Heart right ventricle (tissue), 16 donors: ENCODE measurements around the gene AP5S1. TPM values are rescaled to one million over a fixed set of nuclear protein-coding genes. Genes with fewer than 3 reads are reported as not detected.

Experiments
- ATAC-seq, 8 donors: fragments of 200-7000 bp; cut with Tn5 transposase; one replicate each; pipeline ENCODE4 v1.9.1; 2020; ENCODE audit warnings: mild to moderate bottlenecking in 8 of 8, moderate library complexity in 8 of 8, moderate number of reproducible peaks in 1 of 8
- DNase-seq, 2 donors: peaks; one replicate each; pipeline ENCODE4 v3.0.0-alpha.2; 2020
- H3K27ac ChIP-seq, 10 donors: fragments of 200-600 bp; sonication (generic) in 2 of 10; one replicate each; pipeline versions ENCODE4 v1.5.0 to v1.8.0; 2020 to 2022; ENCODE audit warnings: mild to moderate bottlenecking in 3 of 10
- H3K27me3 ChIP-seq, 7 donors: fragments of 200-600 bp; one replicate each; pipeline ENCODE4 v1.8.0; 2021 to 2022; ENCODE audit warnings: mild to moderate bottlenecking in 2 of 7
- H3K36me3 ChIP-seq, 9 donors: fragments of 200-600 bp; sonication (generic) in 1 of 9; one replicate each; pipeline versions ENCODE4 v1.5.0 to v1.8.0; 2020 to 2022; ENCODE audit warnings: mild to moderate bottlenecking in 2 of 9
- H3K4me1 ChIP-seq, 9 donors: fragments of 200-600 bp; sonication (generic) in 1 of 9; one replicate each; pipeline versions ENCODE4 v1.5.0 to v1.8.0; 2020 to 2022; ENCODE audit warnings: mild to moderate bottlenecking in 4 of 9
- H3K4me3 ChIP-seq, 10 donors: fragments of 200-600 bp; sonication (generic) in 2 of 10; one replicate each; pipeline versions ENCODE4 v1.5.0 to v1.8.0; 2020 to 2022; ENCODE audit warnings: mild to moderate bottlenecking in 7 of 10, moderate library complexity in 2 of 10
- H3K9me3 ChIP-seq, 11 donors: fragments of 200-600 bp in 10 of 11; sonication (generic) in 2 of 11; one replicate each; pipeline versions ENCODE4 v1.5.0 to v1.8.0; 2013 to 2022; ENCODE audit warnings: mild to moderate bottlenecking in 2 of 11, control low read depth in 1 of 11, moderate library complexity in 1 of 11
- CTCF ChIP-seq, 9 donors: fragments of 200-600 bp; sonication (generic) in 2 of 9; IDR thresholded peaks; one replicate each; pipeline versions ENCODE4 v1.5.0 to v1.8.0; 2021 to 2022; ENCODE audit warnings: antibody characterized with exemption in 9 of 9, mild to moderate bottlenecking in 5 of 9, moderate library complexity in 1 of 9
- WGBS, 2 donors: extraction: QIAGEN DNeasy Blood & Tissue Kit; methylation state at CpG; one replicate each; pipeline ENCODE4 v1.1.7; 2013; ENCODE audit warnings: inconsistent platforms in 1 of 2; 5-methylcytosine and 5-hydroxymethylcytosine counted together
- intact Hi-C, 10 donors: fragments of 100-400 bp; cut with DNase I; formaldehyde crosslinking; loops; one replicate each; pipeline versions ENCODE4 v1.11.1 to v1.14.2; 2022
- polyA plus RNA-seq, 2 donors: library from polyadenylated mRNA; stranded (reverse); fragments of 200-250 nt; gene quantifications; one replicate each; pipeline ENCODE4 v1.2.3, GENCODE V29; 2013
- total RNA-seq, 10 donors: library from RNA; stranded (reverse); fragmentation: NEBNext Ultra II Directional in 3 of 10; extraction: Animal tissue kit (Norgen Biotek cat#: 25700) in 3 of 10; gene quantifications; one replicate each; pipeline versions ENCODE4 v1.2.1 to v1.2.4, GENCODE V29; 2021 to 2023
- donor health status: Arrhythmogenic right ventricular cardiomyopathy.
- donor health status: ischemic (EF 13 %, LVEDD 7.1; RV severe dilation, severe dysfunction).
- donor health status: healthy with polysubstance abuse.
- donor health status: DM: no; HTN: yes; CAD: no.
- donor health status: DM: no; HTN: no; CAD: no.
- donor health status: ischemic (EF 25% LVEDD 6.9; RV normal size, moderate dysfunction).
- donor health status: ischemic (EF 25% LVEDD 5.7; RV mildly dilated, moderate dysfunction).
- donor health status: healthy.
- donor health status: DM: yes; HTN: yes; CAD: no.
- donor health status: Ischemic cardiomyopathy.
- donor health status: ischemic (EF 35%, LVEDD 5.7; RV mildly dilated, moderate dysfunction).
- donor health status: nonischemic (EF 11% LVEDD 7.7; RV severe dilation, severe dysfunction).
- donor health status: DM: yes; HTN: yes; CAD: no.
- donor health status: PGD.
- donor health status: ischemic (EF 29% LVEDD 5.4; RV normal size, mild dysfunction).
- donor health status: nonischemic (EF 23%, LVEDD 6.1; RV moderate dilation, normal function).

AP5S1 gene
- total and polyA plus RNA-seq, 12 donors = 7.2 to 17.5 (median 14.5) TPM

- H3K4me3 ChIP-seq = peak within 1 kb of the TSS; percentile 74 to 100 (median 95)
- peak in 2 of 9 donors; percentile 18 to 19 for TF ChIP-seq CTCF (IDR thresholded peaks at IDR 0.05)
- ATAC-seq (peak; percentile 96 to 99 (median 98)), DNase-seq (peak; percentile 91 to 93)
- WGBS, 2 donors = 0% methylated on average over 71 to 72 of the region's 72 CpGs
- peaks cover 0 to 6% (median 0%) of the 10 kb centered on the region in 9 donors for H3K36me3 ChIP-seq
- peak within 1 kb of the TSS; percentile 87 to 99 (median 96) for H3K27ac ChIP-seq
- peaks cover 5 to 49% (median 32%) of the 10 kb centered on the region in 9 donors for H3K4me1 ChIP-seq
- H3K27me3 ChIP-seq = no peaks in the 10 kb centered on the region
- intact Hi-C loops = loop anchor here in 1 of 10 donors (2.0 kb wide), 1 partner anchor 26 kb away; the partner anchor contains the start of gene AP5S1
- no peaks in the 10 kb centered on the region for H3K9me3 ChIP-seq
These were observed 26.5 kb downstream of the AP5S1 start, which contains the start of gene MAVS for GRCh38 chr20:3846740-3847428. Gene MAVS, plus strand, starts transcription at chr20:3846834. Its CDS starts 7,791 bp downstream, at chr20:3854625.

- TF ChIP-seq CTCF (IDR thresholded peaks at IDR 0.05) = no peak
- intact Hi-C loops = loop anchor here in 1 of 10 donors (2.0 kb wide), 1 partner anchor 27 kb away; the partner anchor contains the start of gene AP5S1
- Histone ChIP-seq H3K27ac (peak overlapping the region; percentile 87 to 99 (median 96)), H3K27me3 (no peaks in the 10 kb centered on the region), H3K9me3 (no peaks in the 10 kb centered on the region), H3K4me3 (peak overlapping the region; percentile 74 to 100 (median 95)), H3K36me3 (peaks cover 0 to 9% (median 0%) of the 10 kb centered on the region in 9 donors), H3K4me1 (peaks cover 5 to 43% (median 32%) of the 10 kb centered on the region in 9 donors)
- DNase-seq (no peak), ATAC-seq (peak in 3 of 8 donors; percentile 0 to 12 (median 1))
- WGBS, 2 donors = 14 to 15% methylated on average over 8 of the region's 8 CpGs
These were observed 27.1 kb downstream of the AP5S1 start for GRCh38 chr20:3847429-3847940.

GRCh38 chr20:3848565-3848964 is 28.2 kb downstream of the AP5S1 start:
- Histone ChIP-seq H3K27ac (peak overlapping the region in 1 of 10 donors; percentile 10), H3K27me3 (no peaks in the 10 kb centered on the region), H3K4me3 (no peak overlapping the region), H3K9me3 (no peaks in the 10 kb centered on the region), H3K4me1 (peaks cover 5 to 32% (median 23%) of the 10 kb centered on the region in 9 donors), H3K36me3 (peaks cover 0 to 9% (median 0%) of the 10 kb centered on the region in 9 donors)
- ATAC-seq (no peak), DNase-seq (no peak)
- intact Hi-C loops = no loop called here
- TF ChIP-seq CTCF (IDR thresholded peaks at IDR 0.05) = no peak
- WGBS, 2 donors = 77 to 83% methylated on average over 1 of the region's 1 CpG

GRCh38 chr20:3854462-3854871 is 34.1 kb downstream of the AP5S1 start:
- Histone ChIP-seq H3K4me1 (peaks cover 0 to 17% (median 5%) of the 10 kb centered on the region in 9 donors), H3K27me3 (no peaks in the 10 kb centered on the region), H3K9me3 (no peaks in the 10 kb centered on the region), H3K27ac (peak overlapping the region in 1 of 10 donors; percentile 26), H3K36me3 (peaks cover 0 to 63% (median 27%) of the 10 kb centered on the region in 9 donors), H3K4me3 (no peak overlapping the region)
- no peak for TF ChIP-seq CTCF (IDR thresholded peaks at IDR 0.05)
- no peak for DNase-seq
- intact Hi-C loops = loop anchor here in 5 of 10 donors (2.0 to 10.0 kb wide), 4 partner anchors 68 to 180 kb away; partner anchors contain the start of genes CENPB (in 2 of the 5), ADAM33 (in 1 of the 5) and SPEF1 (in 1 of the 5)
- peak in 2 of 8 donors; percentile 33 to 49 for ATAC-seq
- 81 to 84% methylated on average over 4 of the region's 4 CpGs for WGBS, 2 donors
